MCF 10A (cell line): ENCODE results near the gene CELA3B. TPM values are rescaled to one million over a fixed set of nuclear protein-coding genes. Genes with fewer than 3 reads are reported as not detected.
"Not testable (repeated sequence)": the region's sequence is repeated elsewhere in the genome, so short reads cannot be mapped to it uniquely, and the experiment has no call there.

Source experiments
- BruUV-seq: library from RNA; stranded (reverse); fragments of 400-500 nt; replicated peaks from 2 replicates; lab custom pipeline; 2021; lab: Mats Ljungman, UMichigan
- CTCF ChIA-PET: fragments of 300-600 bp; sonication (Branson Sonifier 250); formaldehyde crosslinking; extraction: SDS; loops from one replicate; lab custom pipeline; 2021; ENCODE audit warnings: antibody characterized with exemption, inconsistent platforms; lab: Yijun Ruan, JAX
- POLR2A ChIA-PET: fragments of 300-600, 350-650 bp; sonication (Branson Sonifier 250); formaldehyde crosslinking; extraction: SDS; loops from one replicate; lab custom pipeline; 2020; ENCODE audit warnings: antibody characterized with exemption, inconsistent platforms; lab: Yijun Ruan, JAX
- DNase-seq: peaks from one replicate; pipeline ENCODE4 v3.0.0-alpha.2; 2018; ENCODE audit not compliant: unreplicated experiment
- H3K27ac Mint-ChIP-seq: one replicate; pipeline ENCODE4 v1.8.0; 2022; ENCODE audit warnings: mild to moderate bottlenecking, low read depth, mixed read lengths; ENCODE audit not compliant: unreplicated experiment
- H3K27me3 Mint-ChIP-seq: one replicate; pipeline ENCODE4 v1.8.0; 2022; ENCODE audit warnings: mixed read lengths; ENCODE audit not compliant: insufficient read depth, unreplicated experiment
- H3K36me3 Mint-ChIP-seq: one replicate; pipeline ENCODE4 v1.8.0; 2022; ENCODE audit warnings: mild to moderate bottlenecking, moderate library complexity, mixed read lengths; ENCODE audit not compliant: insufficient read depth, unreplicated experiment
- H3K4me1 Mint-ChIP-seq: one replicate; pipeline ENCODE4 v1.8.0; 2022; ENCODE audit warnings: mixed read lengths; ENCODE audit not compliant: insufficient read depth, unreplicated experiment
- H3K4me3 Mint-ChIP-seq: one replicate; pipeline ENCODE4 v1.8.0; 2022; ENCODE audit warnings: mild to moderate bottlenecking, moderate library complexity, mixed read lengths; ENCODE audit not compliant: unreplicated experiment
- H3K9me3 Mint-ChIP-seq: one replicate; pipeline ENCODE4 v1.8.0; 2022; ENCODE audit warnings: mixed read lengths; ENCODE audit not compliant: unreplicated experiment
- intact Hi-C: fragments of 100-400 bp; cut with micrococcal nuclease; formaldehyde crosslinking; loops from 2 replicates; pipeline ENCODE4 v1.14.1; 2022
- total RNA-seq: library from RNA; stranded (reverse); gene quantifications from 2 replicates; pipeline ENCODE4 v1.2.3, GENCODE V29; 2022
- TF ChIP-seq, protein P1 (sequence below): fragments of 200-600 bp; IDR thresholded peaks from one replicate; pipeline ENCODE4 v1.8.0; 2022; ENCODE audit warnings: antibody characterized with exemption, mild to moderate bottlenecking; ENCODE audit not compliant: unreplicated experiment

The CELA3B gene
- total RNA-seq, 1 experiment from 2014 or later, result not detected

DNA sequence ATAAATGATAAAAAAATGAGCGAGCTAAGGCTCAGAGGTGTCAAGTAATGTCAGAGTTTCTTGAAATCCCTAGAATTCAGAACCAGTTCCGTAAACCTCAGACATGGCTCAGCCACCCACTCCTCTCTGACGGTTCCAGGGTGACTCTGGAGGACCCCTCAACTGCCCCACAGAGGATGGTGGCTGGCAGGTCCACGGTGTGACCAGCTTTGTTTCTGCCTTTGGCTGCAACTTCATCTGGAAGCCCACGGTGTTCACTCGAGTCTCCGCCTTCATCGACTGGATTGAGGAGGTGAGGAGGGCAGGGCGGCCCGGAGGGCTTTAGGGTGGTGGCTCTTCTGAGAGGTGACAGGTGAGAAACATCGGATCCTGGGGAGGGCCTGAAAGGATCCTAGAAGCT, 32.7 kb downstream of the CELA3B start:
- H3K36me3 Mint-ChIP-seq, H3K27ac Mint-ChIP-seq, intact Hi-C loops, H3K9me3 Mint-ChIP-seq, DNase-seq, H3K27me3 Mint-ChIP-seq, H3K4me3 Mint-ChIP-seq, POLR2A ChIA-PET, BruUV-seq, H3K4me1 Mint-ChIP-seq: not testable (repeated sequence)
- CTCF ChIA-PET, result interaction anchor here (0.9 kb wide), 1 partner anchor 9 kb away, joined by 3 read pairs; no protein-coding TSS in a partner anchor

DNA sequence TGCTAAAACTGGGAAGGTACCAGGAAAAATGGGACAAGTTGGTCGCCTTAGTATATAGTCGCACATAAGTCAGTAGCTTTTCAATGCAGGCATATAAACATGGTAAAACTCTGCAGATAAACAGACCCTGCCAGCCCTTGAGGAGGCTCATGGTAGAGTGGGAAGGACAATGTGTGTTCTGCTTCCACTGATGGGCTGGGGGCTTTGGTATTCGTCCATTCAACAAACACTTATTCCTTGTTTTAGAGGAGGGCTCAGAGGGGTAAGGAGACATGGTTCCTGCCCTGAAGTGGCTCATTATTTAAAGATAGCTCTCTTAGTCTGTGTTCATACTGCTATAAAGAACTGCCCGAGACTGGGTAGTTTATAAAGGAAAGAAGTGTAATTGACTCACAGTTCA, 35.9 kb downstream of the CELA3B start:
- POLR2A ChIA-PET, H3K27me3 Mint-ChIP-seq, BruUV-seq, DNase-seq, H3K4me3 Mint-ChIP-seq, H3K36me3 Mint-ChIP-seq, intact Hi-C loops, H3K9me3 Mint-ChIP-seq, H3K4me1 Mint-ChIP-seq, CTCF ChIA-PET, H3K27ac Mint-ChIP-seq: not testable (repeated sequence)

DNA sequence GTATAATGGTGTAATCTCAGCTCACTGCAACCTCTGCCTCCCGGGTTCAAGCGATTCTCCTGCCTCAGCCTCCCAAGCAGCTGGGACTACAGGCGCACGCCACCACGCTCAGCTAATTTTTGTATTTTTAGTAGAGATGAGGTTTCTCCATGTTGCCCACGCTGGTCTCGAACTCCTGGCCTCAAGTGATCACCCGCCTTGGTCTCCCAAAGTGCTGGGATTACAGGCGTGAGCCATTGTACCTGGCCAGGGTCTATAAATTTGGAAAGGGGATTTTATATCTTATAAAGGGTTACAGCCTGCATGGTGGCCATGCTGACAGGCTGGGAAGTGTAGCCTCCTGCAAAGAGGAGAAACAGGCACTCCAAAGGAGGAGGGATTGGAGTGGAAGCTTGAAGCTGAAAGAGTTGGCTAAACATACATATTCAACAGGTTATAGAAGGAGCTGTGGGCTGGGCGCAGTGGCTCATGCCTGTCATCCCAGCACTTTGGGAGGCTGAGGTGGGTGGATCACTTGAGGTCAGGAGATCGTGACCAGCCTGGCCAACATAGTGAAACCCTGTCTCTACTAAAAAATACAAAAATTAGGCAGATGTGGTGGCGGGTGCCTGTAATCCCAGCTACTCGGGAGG, 37.9 kb downstream of the CELA3B start:
- intact Hi-C loops, result not testable (repeated sequence)

DNA sequence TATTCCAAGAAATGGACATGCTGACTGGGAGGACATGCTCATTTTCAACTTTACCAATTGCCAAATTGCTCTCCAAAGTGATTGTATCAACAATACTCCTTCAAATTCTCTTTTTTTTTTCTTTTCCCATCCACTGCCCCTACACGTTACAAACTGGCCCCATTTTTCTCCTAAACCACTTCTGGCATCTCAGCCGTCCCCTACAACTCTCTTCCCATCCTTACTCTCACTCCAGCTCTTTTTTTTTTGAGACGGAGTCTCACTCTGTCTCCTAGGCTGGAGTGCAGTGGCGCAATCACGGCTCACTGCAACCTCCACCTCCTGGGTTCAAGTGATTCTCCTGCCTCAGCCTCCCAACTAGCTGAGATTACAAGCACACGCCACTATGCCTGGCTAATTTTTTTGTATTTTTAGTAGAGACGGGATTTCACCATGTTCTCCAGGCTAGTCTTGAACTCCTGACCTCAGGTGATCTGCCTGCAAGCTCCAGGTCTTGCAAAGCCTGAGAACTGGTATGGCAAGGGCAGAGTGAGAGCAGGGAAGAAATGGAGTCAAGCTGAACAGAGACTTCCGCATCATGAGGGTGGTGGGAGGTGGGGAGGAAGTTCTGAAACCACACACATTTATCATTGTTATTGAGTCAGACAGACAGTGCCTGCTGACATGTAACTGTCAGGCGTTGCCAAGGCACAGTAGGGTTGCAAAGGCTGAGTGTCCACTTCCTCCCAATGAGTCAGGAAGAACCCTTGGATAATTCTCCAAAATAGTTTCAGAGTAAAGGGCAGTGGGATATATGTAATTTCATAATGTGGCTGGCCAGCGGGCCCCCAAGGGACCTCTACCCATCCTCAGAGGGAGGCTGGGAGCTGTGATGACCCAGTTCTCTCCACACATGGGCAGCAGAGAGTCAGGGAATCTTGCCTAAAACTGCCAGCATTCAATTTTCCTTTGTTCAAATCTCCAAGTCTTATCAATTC, 42.0 kb downstream of the CELA3B start:
- H3K36me3 Mint-ChIP-seq, result peaks cover 5% of the 10 kb centered on the region
- no peak overlapping the region for H3K4me3 Mint-ChIP-seq
- TF ChIP-seq, protein P1, sequence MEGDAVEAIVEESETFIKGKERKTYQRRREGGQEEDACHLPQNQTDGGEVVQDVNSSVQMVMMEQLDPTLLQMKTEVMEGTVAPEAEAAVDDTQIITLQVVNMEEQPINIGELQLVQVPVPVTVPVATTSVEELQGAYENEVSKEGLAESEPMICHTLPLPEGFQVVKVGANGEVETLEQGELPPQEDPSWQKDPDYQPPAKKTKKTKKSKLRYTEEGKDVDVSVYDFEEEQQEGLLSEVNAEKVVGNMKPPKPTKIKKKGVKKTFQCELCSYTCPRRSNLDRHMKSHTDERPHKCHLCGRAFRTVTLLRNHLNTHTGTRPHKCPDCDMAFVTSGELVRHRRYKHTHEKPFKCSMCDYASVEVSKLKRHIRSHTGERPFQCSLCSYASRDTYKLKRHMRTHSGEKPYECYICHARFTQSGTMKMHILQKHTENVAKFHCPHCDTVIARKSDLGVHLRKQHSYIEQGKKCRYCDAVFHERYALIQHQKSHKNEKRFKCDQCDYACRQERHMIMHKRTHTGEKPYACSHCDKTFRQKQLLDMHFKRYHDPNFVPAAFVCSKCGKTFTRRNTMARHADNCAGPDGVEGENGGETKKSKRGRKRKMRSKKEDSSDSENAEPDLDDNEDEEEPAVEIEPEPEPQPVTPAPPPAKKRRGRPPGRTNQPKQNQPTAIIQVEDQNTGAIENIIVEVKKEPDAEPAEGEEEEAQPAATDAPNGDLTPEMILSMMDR, result peak; percentile 8
- peaks cover 15% of the 10 kb centered on the region for H3K4me1 Mint-ChIP-seq
- BruUV-seq, result no TSS peak
- CTCF ChIA-PET, result interaction anchor here (0.6 to 0.7 kb wide), 6 partner anchors 9 to 1146 kb away, joined by 3 to 6 read pairs (median 3); partner anchors contain the start of gene CELA3A
- no peaks in the 10 kb centered on the region for H3K27me3 Mint-ChIP-seq
- DNase-seq, result peak; percentile 90
- no peak overlapping the region for H3K27ac Mint-ChIP-seq
- POLR2A ChIA-PET, result interaction anchor here (0.7 to 0.9 kb wide), 5 partner anchors 35 to 139 kb away, joined by 3 read pairs; no protein-coding TSS in a partner anchor
- no peaks in the 10 kb centered on the region for H3K9me3 Mint-ChIP-seq
- intact Hi-C loops, result no loop called here

More for the DNA sequence above, 37.9 kb downstream of the CELA3B start:
- CTCF ChIA-PET, H3K36me3 Mint-ChIP-seq, H3K9me3 Mint-ChIP-seq, H3K27me3 Mint-ChIP-seq, POLR2A ChIA-PET, DNase-seq, H3K4me1 Mint-ChIP-seq, H3K4me3 Mint-ChIP-seq, BruUV-seq, H3K27ac Mint-ChIP-seq: not testable (repeated sequence)

DNA sequence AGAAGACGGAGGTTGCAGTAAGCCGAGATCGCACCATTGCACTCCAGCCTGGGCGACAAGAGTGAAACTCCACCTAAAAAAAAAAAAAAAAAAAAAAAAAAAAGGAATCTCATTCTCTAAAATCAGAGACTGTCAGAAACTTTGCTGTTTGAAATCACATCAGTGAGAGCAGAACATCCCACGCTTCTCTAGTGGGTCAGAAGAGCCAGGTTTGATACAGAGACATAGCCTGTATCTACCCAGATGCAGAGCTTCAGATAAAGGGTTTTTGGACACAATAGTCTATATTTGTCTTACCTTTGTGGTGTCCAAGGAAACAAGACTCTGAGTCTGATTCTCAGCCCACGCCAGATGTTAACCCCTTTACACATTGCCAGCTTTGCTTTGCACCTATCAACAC, 44.2 kb downstream of the CELA3B start:
- no peaks in the 10 kb centered on the region for H3K9me3 Mint-ChIP-seq
- ChIA-PET CTCF (interaction anchor here (0.9 to 1.8 kb wide), 2 partner anchors 64 to 70 kb away, joined by 3 to 8 read pairs; no protein-coding TSS in a partner anchor), POLR2A (interaction anchor here (0.6 kb wide), 1 partner anchor 31 kb away, joined by 4 read pairs; the partner anchor contains the start of gene CDC42)
- peaks cover 20% of the 10 kb centered on the region for H3K4me1 Mint-ChIP-seq
- no peak overlapping the region for H3K4me3 Mint-ChIP-seq
- TF ChIP-seq, protein P1, result no peak
- intact Hi-C loops, result loop anchor here (5.0 kb wide), 1 partner anchor 319 kb away; no protein-coding TSS in a partner anchor
- BruUV-seq, result no TSS peak
- DNase-seq, result no peak
- H3K27ac Mint-ChIP-seq, result no peak overlapping the region
- H3K36me3 Mint-ChIP-seq, result peaks cover 5% of the 10 kb centered on the region
- no peaks in the 10 kb centered on the region for H3K27me3 Mint-ChIP-seq
